ENCODE results near the gene SAMD1. TPM values are rescaled to one million over a fixed set of nuclear protein-coding genes. Genes with fewer than 3 reads are reported as not detected.

The SAMD1 gene
- 45.6 TPM for polyA plus RNA-seq (ENCODE audit: insufficient read length)

- DNase-seq (ENCODE audit: low read depth) = no peak
Measured at GRCh38 chr19:14090509-14091080, at the start of gene SAMD1. TSS of gene SAMD1 (minus strand) at chr19:14090751.

- no peak for DNase-seq (ENCODE audit: low read depth)
Measured at GRCh38 chr19:14139944-14140343, 49.4 kb upstream of the SAMD1 start.

GRCh38 chr19:14138576-14139265 is 48.2 kb upstream of the SAMD1 start:
- no peak for DNase-seq (ENCODE audit: low read depth)

- DNase-seq (ENCODE audit: low read depth) = peak; percentile 99
Measured at GRCh38 chr19:14136509-14137281, 46.1 kb upstream of the SAMD1 start, which contains the start of gene ASF1B. TSS of gene ASF1B (minus strand) at chr19:14136589. CDS start at chr19:14136456, 133 bp downstream.

- no peak for DNase-seq (ENCODE audit: low read depth)
Measured at GRCh38 chr19:14135985-14136508, 45.5 kb upstream of the SAMD1 start.

- no peak for DNase-seq (ENCODE audit: low read depth)
Measured at GRCh38 chr19:14135355-14135754, 44.8 kb upstream of the SAMD1 start.

GRCh38 chr19:14127929-14128509 is 37.5 kb upstream of the SAMD1 start:
- DNase-seq (ENCODE audit: low read depth) = no peak

- DNase-seq (ENCODE audit: low read depth) = no peak
Measured at GRCh38 chr19:14127176-14127575, 36.6 kb upstream of the SAMD1 start.

- no peak for DNase-seq (ENCODE audit: low read depth)
Measured at GRCh38 chr19:14122924-14123323, 32.4 kb upstream of the SAMD1 start.

- DNase-seq (ENCODE audit: low read depth) = no peak
Measured at GRCh38 chr19:14120497-14120780, 29.9 kb upstream of the SAMD1 start.

- no peak for DNase-seq (ENCODE audit: low read depth)
Measured at GRCh38 chr19:14119644-14120496, 29.3 kb upstream of the SAMD1 start.

GRCh38 chr19:14119146-14119545 is 28.6 kb upstream of the SAMD1 start:
- DNase-seq (ENCODE audit: low read depth) = no peak

GRCh38 chr19:14118165-14119051 is 27.9 kb upstream of the SAMD1 start:
- DNase-seq (ENCODE audit: low read depth) = no peak

GRCh38 chr19:14117668-14118164 is 27.2 kb upstream of the SAMD1 start, which contains the start of gene PRKACA:
TSS of gene PRKACA (minus strand) at chr19:14117762. CDS start at chr19:14117547, 215 bp downstream.
- DNase-seq (ENCODE audit: low read depth) = peak; percentile 95

GRCh38 chr19:14116918-14117578 is 26.5 kb upstream of the SAMD1 start:
- no peak for DNase-seq (ENCODE audit: low read depth)

GRCh38 chr19:14116525-14116917 is 26.0 kb upstream of the SAMD1 start:
- no peak for DNase-seq (ENCODE audit: low read depth)

- DNase-seq (ENCODE audit: low read depth) = no peak
Measured at GRCh38 chr19:14115756-14116155, 25.2 kb upstream of the SAMD1 start.

GRCh38 chr19:14114854-14115253 is 24.3 kb upstream of the SAMD1 start:
- DNase-seq (ENCODE audit: low read depth) = no peak

GRCh38 chr19:14114439-14114838 is 23.9 kb upstream of the SAMD1 start:
- no peak for DNase-seq (ENCODE audit: low read depth)

Data from forelimb muscle (tissue), 1 donor.